KMS-11 (cell line): ENCODE measurements around the gene TSPAN13.

ENCODE experiments used
- H2AFZ ChIP-seq: fragments of 200-600 bp; sonication (generic); 2 replicates; pipeline ENCODE4 v1.6.1; 2016; ENCODE audit warnings: antibody characterized with exemption, mixed run types, low read depth
- H3K27ac ChIP-seq: fragments of 200-600 bp; sonication (generic); 2 replicates; pipeline ENCODE4 v1.6.1; 2016; ENCODE audit warnings: mild to moderate bottlenecking, mixed run types
- H3K27me3 ChIP-seq: fragments of 200-600 bp; sonication (generic); 2 replicates; pipeline ENCODE4 v1.6.1; 2017; ENCODE audit warnings: mild to moderate bottlenecking, low read depth, mixed run types, moderate library complexity; ENCODE audit not compliant: insufficient read depth
- H3K36me3 ChIP-seq: fragments of 200-600 bp; sonication (generic); 2 replicates; pipeline ENCODE4 v1.6.1; 2017; ENCODE audit warnings: mild to moderate bottlenecking, mixed run types; ENCODE audit not compliant: insufficient read depth
- H3K4me1 ChIP-seq: fragments of 200-600 bp; sonication (generic); 2 replicates; pipeline ENCODE4 v1.6.1; 2016; ENCODE audit warnings: mild to moderate bottlenecking, low read depth, mixed run types; ENCODE audit not compliant: poor library complexity, severe bottlenecking
- H3K4me2 ChIP-seq: fragments of 200-600 bp; sonication (generic); 2 replicates; pipeline ENCODE4 v1.7.0; 2016; ENCODE audit warnings: mild to moderate bottlenecking, mixed run types
- H3K4me3 ChIP-seq: fragments of 200-600 bp; sonication (generic); IDR thresholded peaks from 2 replicates; pipeline ENCODE4 v1.6.1; 2017; ENCODE audit warnings: low read depth, low read length, mixed read lengths; ENCODE audit not compliant: insufficient read depth
- H3K79me2 ChIP-seq: fragments of 200-600 bp; sonication (generic); 2 replicates; pipeline ENCODE4 v1.6.1; 2016; ENCODE audit warnings: low read depth, mixed run types; ENCODE audit not compliant: insufficient read depth
- H3K9ac ChIP-seq: fragments of 200-600 bp; sonication (generic); 2 replicates; pipeline ENCODE4 v1.6.1; 2016; ENCODE audit warnings: mild to moderate bottlenecking, mixed run types
- H4K20me1 ChIP-seq: fragments of 200-600 bp; sonication (generic); 2 replicates; pipeline ENCODE4 v1.6.1; 2016; ENCODE audit warnings: mild to moderate bottlenecking, mixed run types; ENCODE audit not compliant: insufficient read depth
- CTCF ChIP-seq: fragments of 200-600 bp; sonication (generic); conservative IDR thresholded peaks from 2 replicates; pipeline ENCODE4 v1.6.1; 2017; ENCODE audit warnings: low read depth, mild to moderate bottlenecking, antibody characterized with exemption, low read length, moderate library complexity, mixed read lengths

TSPAN13 gene

GRCh38 chr7:16826060-16826459, 72.5 kb downstream of the TSPAN13 start:
- Histone ChIP-seq H3K27ac (no peak overlapping the region), H4K20me1 (no peaks in the 10 kb centered on the region), H3K79me2 (no peaks in the 10 kb centered on the region), H3K9ac (no peak overlapping the region), H3K27me3 (no peaks in the 10 kb centered on the region), H3K36me3 (no peaks in the 10 kb centered on the region), H3K4me3 (no peak overlapping the region), H3K4me1 (no peaks in the 10 kb centered on the region), H3K4me2 (no peak overlapping the region), H2AFZ (no peak overlapping the region)
- no peak for TF ChIP-seq CTCF

GRCh38 chr7:16833373-16833772, 79.8 kb downstream of the TSPAN13 start:
- Histone ChIP-seq H3K9ac (no peak overlapping the region), H3K27ac (no peak overlapping the region), H3K4me2 (no peak overlapping the region), H3K36me3 (no peaks in the 10 kb centered on the region), H2AFZ (no peak overlapping the region), H3K4me3 (no peak overlapping the region), H4K20me1 (no peaks in the 10 kb centered on the region), H3K4me1 (no peaks in the 10 kb centered on the region), H3K27me3 (no peaks in the 10 kb centered on the region), H3K79me2 (no peaks in the 10 kb centered on the region)
- TF ChIP-seq CTCF = no peak
